Measurements from ENCODE around the gene NUFIP2. TPM values are rescaled to one million over a fixed set of nuclear protein-coding genes. Genes with fewer than 3 reads are reported as not detected.

NUFIP2 gene
- total RNA-seq, 1 experiment from 2014 or later = 106 TPM

DNA sequence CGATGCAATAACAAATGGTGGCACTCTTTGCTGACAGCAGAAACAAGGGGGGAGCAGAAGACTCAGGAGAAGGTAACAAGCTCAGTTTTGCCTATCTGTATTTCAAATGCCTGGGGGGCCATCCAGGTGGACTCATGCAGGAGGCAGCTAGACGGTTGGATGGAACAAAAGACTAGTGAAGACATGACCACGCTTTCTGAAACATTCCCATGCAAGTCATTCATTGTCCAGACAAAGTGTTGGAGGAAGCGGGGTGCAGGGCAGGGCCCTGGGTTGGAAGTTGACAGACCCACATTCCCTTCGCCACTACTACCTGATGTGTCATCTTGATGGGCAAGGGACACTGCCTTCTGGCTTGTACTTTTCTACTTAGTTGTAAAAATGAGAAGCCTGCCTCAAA is 77.1 kb downstream of the NUFIP2 start:
- no TSS peak for BruUV-seq (replicated peaks)
- no peak overlapping the region for H3K4me3 ChIP-seq (ENCODE audit: low read depth in 2 of 2, low read length in 2 of 2)
- no peak overlapping the region for H3K27ac ChIP-seq (ENCODE audit: low read length)
- TF ChIP-seq SIN3A (IDR thresholded peaks at IDR 0.05; ENCODE audit: borderline replicate concordance, insufficient read depth, low read depth, low read length) = no peak
- TF ChIP-seq POLR2AphosphoS5 (IDR thresholded peaks at IDR 0.05; ENCODE audit: low read depth, low read length) = no peak
- TF ChIP-seq, protein P1, sequence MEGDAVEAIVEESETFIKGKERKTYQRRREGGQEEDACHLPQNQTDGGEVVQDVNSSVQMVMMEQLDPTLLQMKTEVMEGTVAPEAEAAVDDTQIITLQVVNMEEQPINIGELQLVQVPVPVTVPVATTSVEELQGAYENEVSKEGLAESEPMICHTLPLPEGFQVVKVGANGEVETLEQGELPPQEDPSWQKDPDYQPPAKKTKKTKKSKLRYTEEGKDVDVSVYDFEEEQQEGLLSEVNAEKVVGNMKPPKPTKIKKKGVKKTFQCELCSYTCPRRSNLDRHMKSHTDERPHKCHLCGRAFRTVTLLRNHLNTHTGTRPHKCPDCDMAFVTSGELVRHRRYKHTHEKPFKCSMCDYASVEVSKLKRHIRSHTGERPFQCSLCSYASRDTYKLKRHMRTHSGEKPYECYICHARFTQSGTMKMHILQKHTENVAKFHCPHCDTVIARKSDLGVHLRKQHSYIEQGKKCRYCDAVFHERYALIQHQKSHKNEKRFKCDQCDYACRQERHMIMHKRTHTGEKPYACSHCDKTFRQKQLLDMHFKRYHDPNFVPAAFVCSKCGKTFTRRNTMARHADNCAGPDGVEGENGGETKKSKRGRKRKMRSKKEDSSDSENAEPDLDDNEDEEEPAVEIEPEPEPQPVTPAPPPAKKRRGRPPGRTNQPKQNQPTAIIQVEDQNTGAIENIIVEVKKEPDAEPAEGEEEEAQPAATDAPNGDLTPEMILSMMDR (IDR thresholded peaks at IDR 0.05) = no peak
- TF ChIP-seq TCF7L2 (IDR thresholded peaks at IDR 0.05; ENCODE audit: low read depth, low read length) = no peak
- TF ChIP-seq REST (IDR thresholded peaks at IDR 0.05; ENCODE audit: insufficient read depth in 1 of 2, low read depth in 2 of 2, low read length in 1 of 2) = no peak
- CTCF ChIA-PET = interaction anchor here (0.7 to 1.1 kb wide), 2 partner anchors 26 to 68 kb away, joined by 3 to 9 read pairs; no protein-coding TSS in a partner anchor
- POLR2A ChIA-PET = interaction anchor here (0.7 to 0.8 kb wide), 2 partner anchors 73 to 495 kb away, joined by 3 read pairs; no protein-coding TSS in a partner anchor
- ATAC-seq (no peak), DNase-seq (ENCODE audit: low read depth, low spot score) (no peak)
- no peaks in the 10 kb centered on the region for H3K36me3 ChIP-seq (ENCODE audit: control insufficient read depth, insufficient read depth, low read length)
- intact Hi-C loops (cut with micrococcal nuclease; ENCODE audit: unreplicated experiment) (no loop called here), in situ Hi-C loops (cut with HindIII; ENCODE audit: low pct_unique_long_range_greater_than_20kb, low sequenced_read_pairs) (no loop called here)
- no peaks in the 10 kb centered on the region for H3K27me3 ChIP-seq (ENCODE audit: control insufficient read depth, insufficient read depth, low read length)
- no peaks in the 10 kb centered on the region for H3K9me3 ChIP-seq (ENCODE audit: control insufficient read depth, insufficient read depth, low read depth, low read length)
- H3K4me1 ChIP-seq (ENCODE audit: control insufficient read depth, insufficient read depth, low read length) = peaks cover 6% of the 10 kb centered on the region

GRCh38 chr17:29216181-29216580 is 77.8 kb downstream of the NUFIP2 start:
- Histone ChIP-seq H3K4me3 (ENCODE audit: low read depth in 2 of 2, low read length in 2 of 2) (no peak overlapping the region), H3K9me3 (ENCODE audit: control insufficient read depth, insufficient read depth, low read depth, low read length) (no peaks in the 10 kb centered on the region), H3K27ac (ENCODE audit: low read length) (no peak overlapping the region), H3K27me3 (ENCODE audit: control insufficient read depth, insufficient read depth, low read length) (no peaks in the 10 kb centered on the region), H3K36me3 (ENCODE audit: control insufficient read depth, insufficient read depth, low read length) (no peaks in the 10 kb centered on the region), H3K4me1 (ENCODE audit: control insufficient read depth, insufficient read depth, low read length) (peaks cover 6% of the 10 kb centered on the region)
- DNase-seq (ENCODE audit: low read depth, low spot score) = no peak
- no peak for ATAC-seq
- no TSS peak for BruUV-seq (replicated peaks)
- ChIA-PET CTCF (no interaction called here), POLR2A (interaction anchor here (0.6 kb wide), 1 partner anchor 50 kb away, joined by 3 read pairs; no protein-coding TSS in a partner anchor)
- in situ Hi-C loops (cut with HindIII; ENCODE audit: low pct_unique_long_range_greater_than_20kb, low sequenced_read_pairs) = no loop called here
- intact Hi-C loops (cut with micrococcal nuclease; ENCODE audit: unreplicated experiment) = no loop called here
- no peak for TF ChIP-seq REST (IDR thresholded peaks at IDR 0.05; ENCODE audit: insufficient read depth in 1 of 2, low read depth in 2 of 2, low read length in 1 of 2)
- TF ChIP-seq SIN3A (IDR thresholded peaks at IDR 0.05; ENCODE audit: borderline replicate concordance, insufficient read depth, low read depth, low read length) = no peak
- TF ChIP-seq TCF7L2 (IDR thresholded peaks at IDR 0.05; ENCODE audit: low read depth, low read length) = no peak
- no peak for TF ChIP-seq POLR2AphosphoS5 (IDR thresholded peaks at IDR 0.05; ENCODE audit: low read depth, low read length)
- TF ChIP-seq, protein P1 (IDR thresholded peaks at IDR 0.05) = no peak

Data from Panc1 (cell line).